Upper lobe of right lung (tissue), 1 donor: ENCODE results near the gene CUX1. TPM values are rescaled to one million over a fixed set of nuclear protein-coding genes. Genes with fewer than 3 reads are reported as not detected.

Experiments used
- ATAC-seq: fragments of 200-7000 bp; cut with Tn5 transposase; one replicate; pipeline ENCODE4 v1.9.1; 2020; ENCODE audit warnings: mild to moderate bottlenecking, moderate library complexity
- DNase-seq: peaks from one replicate; pipeline ENCODE4 v3.0.0-alpha.2; 2020
- H3K27ac ChIP-seq: fragments of 200-600 bp; one replicate; pipeline ENCODE4 v1.8.0; 2022
- H3K27me3 ChIP-seq: fragments of 200-600 bp; one replicate; pipeline ENCODE4 v1.8.0; 2022; ENCODE audit warnings: mild to moderate bottlenecking
- H3K36me3 ChIP-seq: fragments of 200-600 bp; one replicate; pipeline ENCODE4 v1.8.0; 2022
- H3K4me1 ChIP-seq: fragments of 200-600 bp; one replicate; pipeline ENCODE4 v1.8.0; 2022
- H3K4me3 ChIP-seq: fragments of 200-600 bp; one replicate; pipeline ENCODE4 v1.8.0; 2022; ENCODE audit warnings: mild to moderate bottlenecking
- H3K9me3 ChIP-seq: fragments of 200-600 bp; one replicate; pipeline ENCODE4 v1.8.0; 2022
- CTCF ChIP-seq: fragments of 200-600 bp; IDR thresholded peaks from one replicate; pipeline ENCODE4 v1.8.0; 2022; ENCODE audit warnings: antibody characterized with exemption
- intact Hi-C: fragments of 100-400 bp; cut with DNase I; formaldehyde crosslinking; loops from one replicate; pipeline ENCODE4 v1.11.0; 2022
- total RNA-seq: library from RNA; stranded (reverse); fragmentation: NEBNext Ultra II Directional; extraction: Animal tissue kit (Norgen Biotek cat#: 25700); gene quantifications from one replicate; pipeline ENCODE4 v1.2.1, GENCODE V29; 2021
- donor health status: DM: no; HTN: yes; CAD: no; lungs with severe emphysema.

Gene CUX1
- total RNA-seq, 1 donor from 2014 or later, result 132 TPM

- intact Hi-C loops, result no loop called here
- ATAC-seq, result no peak
- Histone ChIP-seq H3K4me3 (no peak overlapping the region), H3K4me1 (no peaks in the 10 kb centered on the region), H3K27me3 (no peaks in the 10 kb centered on the region), H3K9me3 (no peaks in the 10 kb centered on the region), H3K36me3 (peaks cover 12% of the 10 kb centered on the region), H3K27ac (no peak overlapping the region)
- TF ChIP-seq CTCF, result no peak
- no peak for DNase-seq
These were observed 435.9 kb downstream of the CUX1 start for GRCh38 chr7:102253066-102253972.

- H3K36me3 ChIP-seq, result peaks cover 12% of the 10 kb centered on the region
- no peak overlapping the region for H3K27ac ChIP-seq
- no peaks in the 10 kb centered on the region for H3K27me3 ChIP-seq
- ATAC-seq (no peak), DNase-seq (no peak)
- no peak overlapping the region for H3K4me3 ChIP-seq
- TF ChIP-seq CTCF, result no peak
- intact Hi-C loops, result no loop called here
- H3K9me3 ChIP-seq, result no peaks in the 10 kb centered on the region
- no peaks in the 10 kb centered on the region for H3K4me1 ChIP-seq
These were observed 436.5 kb downstream of the CUX1 start for GRCh38 chr7:102253973-102254370.

GRCh38 chr7:102254521-102254920 is 437.1 kb downstream of the CUX1 start:
- Histone ChIP-seq H3K27ac (no peak overlapping the region), H3K9me3 (no peaks in the 10 kb centered on the region), H3K4me1 (no peaks in the 10 kb centered on the region), H3K27me3 (no peaks in the 10 kb centered on the region), H3K4me3 (no peak overlapping the region), H3K36me3 (peaks cover 6% of the 10 kb centered on the region)
- DNase-seq (no peak), ATAC-seq (no peak)
- intact Hi-C loops, result no loop called here
- TF ChIP-seq CTCF, result no peak

GRCh38 chr7:102255501-102255900 is 438.1 kb downstream of the CUX1 start:
- intact Hi-C loops, result no loop called here
- H3K4me1 ChIP-seq, result no peaks in the 10 kb centered on the region
- H3K27me3 ChIP-seq, result no peaks in the 10 kb centered on the region
- H3K4me3 ChIP-seq, result no peak overlapping the region
- no peak for ATAC-seq
- no peaks in the 10 kb centered on the region for H3K9me3 ChIP-seq
- no peak for DNase-seq
- no peaks in the 10 kb centered on the region for H3K36me3 ChIP-seq
- no peak overlapping the region for H3K27ac ChIP-seq
- no peak for TF ChIP-seq CTCF

GRCh38 chr7:102255916-102256315 is 438.5 kb downstream of the CUX1 start:
- intact Hi-C loops, result no loop called here
- H3K27me3 ChIP-seq, result no peaks in the 10 kb centered on the region
- TF ChIP-seq CTCF, result no peak
- no peaks in the 10 kb centered on the region for H3K4me1 ChIP-seq
- no peak for ATAC-seq
- H3K36me3 ChIP-seq, result no peaks in the 10 kb centered on the region
- no peaks in the 10 kb centered on the region for H3K9me3 ChIP-seq
- no peak overlapping the region for H3K27ac ChIP-seq
- DNase-seq, result no peak
- no peak overlapping the region for H3K4me3 ChIP-seq
